HG03159 (cell line): ENCODE data around the gene MALRD1.

Source experiments
- ATAC-seq: cut with Tn5 transposase; IDR thresholded peaks from one replicate; pipeline ENCODE4 v1.9.1; 2021; ENCODE audit warnings: mild to moderate bottlenecking, moderate library complexity; ENCODE audit not compliant: unreplicated experiment

Gene MALRD1

GRCh38 chr10:19563388-19564141, 515.0 kb downstream of the MALRD1 start:
- ATAC-seq: no peak

DNA sequence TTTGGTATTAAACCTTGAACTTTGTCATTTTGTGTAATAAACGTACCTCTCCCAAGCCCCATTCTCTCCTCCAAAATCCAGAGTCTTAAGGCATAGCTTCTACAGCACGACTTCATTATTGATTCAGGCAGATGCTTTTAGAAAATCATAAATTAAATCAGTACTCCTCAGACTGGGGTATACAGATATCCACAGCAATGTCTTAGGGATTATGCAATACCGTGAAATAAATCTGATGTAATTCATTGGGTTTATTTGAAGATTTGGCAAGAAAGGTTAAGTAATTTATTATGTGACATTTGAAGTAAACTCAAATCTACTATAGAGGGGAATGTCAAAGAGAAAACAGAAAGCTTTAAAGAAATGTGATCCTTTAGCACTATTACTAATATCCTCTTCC, 521.5 kb downstream of the MALRD1 start:
- ATAC-seq: no peak

- no peak for ATAC-seq
Measured at GRCh38 chr10:19570991-19571390, 522.4 kb downstream of the MALRD1 start.

GRCh38 chr10:19572056-19572455, 523.5 kb downstream of the MALRD1 start:
- no peak for ATAC-seq

DNA sequence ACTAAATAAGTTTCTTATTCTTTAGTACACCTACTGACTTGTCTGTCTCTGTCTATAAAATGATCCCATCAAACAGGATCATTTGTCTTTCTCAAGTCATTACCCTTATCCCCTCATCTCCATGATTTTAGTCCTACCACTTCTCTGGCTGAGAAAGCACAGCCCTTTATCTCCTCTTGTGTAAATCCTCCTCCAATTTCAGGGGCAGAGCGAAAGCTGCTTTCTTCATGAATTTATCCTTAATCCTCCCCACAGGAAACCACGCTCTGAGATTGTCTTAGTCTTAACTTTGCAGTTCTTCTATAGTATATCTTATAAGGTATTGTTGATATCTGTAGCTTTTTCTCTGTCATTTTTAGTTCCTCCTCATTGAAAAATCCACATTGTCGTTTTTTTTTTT, 528.0 kb downstream of the MALRD1 start:
- ATAC-seq: no peak

DNA sequence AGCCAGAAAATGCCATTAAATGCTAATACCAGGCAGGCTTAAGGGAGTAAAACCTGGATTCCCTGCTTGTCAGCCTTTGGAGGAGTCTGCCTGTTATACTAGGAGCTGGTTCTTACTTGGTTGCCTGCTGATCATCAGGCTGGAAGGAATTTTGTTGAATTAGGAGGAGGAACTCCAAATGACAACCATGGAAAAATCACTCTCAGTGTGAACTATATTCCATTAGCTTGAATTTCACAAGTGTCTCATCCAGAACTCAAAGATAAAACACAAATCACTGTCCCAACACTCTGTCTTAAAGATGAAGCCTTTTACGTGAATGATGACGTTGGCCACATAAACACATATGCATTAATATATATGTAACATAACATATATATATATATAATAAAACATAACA, 528.8 kb downstream of the MALRD1 start:
- no peak for ATAC-seq

DNA sequence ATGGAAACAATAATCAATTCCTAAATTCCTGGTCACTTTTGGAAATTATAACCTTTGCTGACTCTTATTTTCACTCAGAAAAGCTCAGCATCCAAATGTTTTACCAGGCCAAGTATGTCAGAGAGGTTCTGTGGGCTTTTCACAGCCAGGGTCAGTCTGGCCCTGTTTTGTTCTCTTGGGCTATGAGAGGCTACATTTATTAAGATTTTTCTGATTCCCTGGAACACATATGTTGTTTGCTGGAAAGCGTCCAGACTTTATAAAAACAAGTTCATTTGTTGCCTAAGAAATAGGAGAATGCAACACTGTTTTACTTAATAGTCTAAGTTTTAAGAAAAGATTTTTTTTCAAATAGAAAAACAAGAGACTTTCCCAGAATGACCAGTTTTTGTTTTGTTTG, 529.2 kb downstream of the MALRD1 start:
- ATAC-seq: no peak

GRCh38 chr10:19578571-19578970, 530.0 kb downstream of the MALRD1 start:
- ATAC-seq: no peak

- no peak for ATAC-seq
Measured at GRCh38 chr10:19579761-19580545, 531.4 kb downstream of the MALRD1 start.

- ATAC-seq: no peak
Measured at GRCh38 chr10:19580691-19581090, 532.1 kb downstream of the MALRD1 start.

DNA sequence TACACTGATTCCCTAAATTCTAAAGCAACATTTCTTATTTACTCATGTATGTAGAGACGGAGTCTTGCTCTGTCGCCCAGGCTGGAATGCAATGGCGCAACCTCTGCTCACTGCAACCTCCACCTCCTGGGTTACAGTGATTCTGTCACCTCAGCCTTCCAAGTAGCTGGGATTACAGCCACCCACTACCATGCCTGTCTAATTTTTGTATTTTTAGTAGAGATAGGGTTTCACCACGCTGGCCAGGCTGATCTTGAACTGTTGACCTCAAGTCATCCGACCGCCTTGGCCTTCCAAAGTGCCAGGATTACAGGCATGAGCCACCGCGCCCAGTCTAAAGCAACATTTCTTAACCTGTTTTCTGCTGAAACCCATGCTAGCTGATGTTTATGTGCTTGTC, 540.0 kb downstream of the MALRD1 start:
- no peak for ATAC-seq

DNA sequence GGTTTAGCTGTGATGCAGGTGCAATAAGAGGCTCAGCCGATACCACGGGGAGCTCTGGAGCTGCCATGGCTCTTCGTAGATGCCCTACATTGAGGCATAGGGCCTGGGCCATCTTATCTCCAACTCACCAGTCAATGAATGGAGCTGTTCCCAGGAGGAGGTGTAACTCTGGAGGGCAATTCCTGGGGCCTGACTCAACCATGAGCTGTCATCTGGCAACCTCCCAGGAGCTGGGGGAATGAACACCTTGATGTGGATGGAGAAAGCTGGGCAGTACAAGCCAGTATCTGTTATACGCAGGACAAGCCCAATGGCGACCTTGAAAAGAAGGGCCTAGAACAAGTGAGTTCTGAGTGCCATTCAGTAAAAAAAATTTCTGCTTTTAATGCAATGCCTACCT, 543.7 kb downstream of the MALRD1 start:
- no peak for ATAC-seq

- ATAC-seq: no peak
Measured at GRCh38 chr10:19595212-19595845, 546.7 kb downstream of the MALRD1 start.

- ATAC-seq: no peak
Measured at GRCh38 chr10:19605806-19606205, 557.2 kb downstream of the MALRD1 start.

DNA sequence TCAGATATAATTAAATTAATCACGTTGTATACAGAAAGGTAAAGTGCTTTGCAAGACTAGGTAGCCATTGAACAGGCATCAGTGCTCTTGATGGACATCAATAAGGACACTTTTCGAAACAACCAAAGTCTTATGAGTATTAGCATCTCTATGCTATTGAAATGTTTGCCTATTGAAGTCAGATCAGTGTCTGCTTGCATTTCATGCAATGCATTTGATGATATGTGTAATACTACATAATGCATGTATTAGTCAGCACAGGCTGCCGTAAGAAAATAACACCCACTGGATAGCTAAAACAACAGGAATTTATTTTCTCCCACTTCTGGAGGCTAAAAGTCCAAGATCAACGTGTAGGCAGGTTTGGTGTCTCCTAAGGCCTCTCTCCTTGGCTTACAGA, 558.4 kb downstream of the MALRD1 start:
- ATAC-seq: no peak

DNA sequence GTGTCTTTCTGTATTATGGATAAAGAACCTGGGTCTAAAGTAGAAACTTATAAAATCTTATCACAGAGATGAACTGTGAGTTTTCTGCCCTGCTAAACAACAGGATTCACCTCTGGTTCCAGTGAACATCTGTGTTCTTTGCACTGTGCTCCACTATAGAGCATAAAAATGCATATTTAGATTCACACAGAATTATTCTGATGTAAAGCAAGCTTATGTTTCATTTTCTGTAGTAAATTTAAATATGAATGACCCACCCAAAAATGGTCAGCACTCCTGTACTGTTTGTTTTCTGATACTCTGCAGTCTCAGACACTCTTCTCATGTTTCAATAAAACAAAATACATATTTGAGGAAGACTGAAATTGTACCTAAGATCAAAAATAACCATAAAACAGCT, 563.2 kb downstream of the MALRD1 start:
- ATAC-seq: no peak

- ATAC-seq: no peak
Measured at GRCh38 chr10:19616966-19617365, 568.4 kb downstream of the MALRD1 start.

GRCh38 chr10:19620811-19621210, 572.2 kb downstream of the MALRD1 start:
- no peak for ATAC-seq

DNA sequence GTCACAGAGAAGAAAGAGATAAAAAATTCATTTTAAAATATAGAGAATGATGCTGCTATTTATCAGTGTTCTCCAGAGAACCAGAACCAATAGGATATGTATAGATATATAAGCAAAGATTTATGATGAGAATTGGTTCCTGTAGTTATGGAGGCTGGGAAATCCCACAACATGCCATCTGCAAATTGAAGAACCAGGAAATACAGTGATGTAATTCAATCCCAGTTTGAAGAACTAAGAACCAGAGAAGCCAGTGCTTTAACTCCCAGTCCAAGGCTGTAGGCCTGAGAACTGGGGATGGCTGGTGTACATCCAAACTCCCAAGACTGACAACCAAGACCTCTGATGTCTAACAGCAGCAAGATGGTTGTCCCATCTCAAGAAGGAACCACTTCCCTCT, 574.7 kb downstream of the MALRD1 start:
- ATAC-seq: no peak

GRCh38 chr10:19626156-19626555, 577.6 kb downstream of the MALRD1 start:
- ATAC-seq: no peak

DNA sequence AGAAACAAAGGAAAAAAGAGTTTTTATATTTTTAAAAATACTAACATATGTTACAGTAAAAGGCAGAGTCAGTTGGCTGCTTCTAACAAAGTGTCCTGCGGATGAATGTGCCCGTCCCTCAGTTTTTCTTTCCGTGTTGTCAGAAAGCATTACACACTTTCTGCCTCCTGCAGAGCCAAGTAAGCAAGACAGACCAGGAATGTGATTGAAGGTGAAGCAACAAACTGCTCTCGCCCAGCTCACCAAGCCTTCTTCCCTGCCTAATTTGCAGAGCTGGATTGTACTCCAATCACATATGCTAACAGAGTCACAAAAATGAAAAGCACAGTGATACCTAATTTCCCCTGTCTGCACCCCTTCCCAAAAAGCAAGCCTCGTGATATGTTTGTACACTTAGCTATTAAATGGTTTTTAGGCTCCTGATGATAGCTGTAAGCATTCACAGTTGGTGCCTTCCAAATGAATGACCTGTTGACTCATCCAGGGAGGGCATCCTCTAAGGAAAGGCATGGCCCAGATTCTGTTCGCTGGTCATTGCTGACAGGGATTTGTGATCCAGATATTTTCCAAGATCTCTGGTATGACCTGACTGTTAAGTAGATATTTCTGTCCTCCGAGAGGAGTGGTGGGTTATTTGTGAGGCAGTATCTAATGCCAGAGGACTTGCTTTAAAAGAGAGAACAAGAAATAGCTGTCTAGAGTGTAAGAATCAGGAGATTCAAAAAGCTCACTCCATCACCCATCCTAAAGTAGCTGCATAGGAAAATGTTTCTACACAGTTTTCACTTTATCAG, 580.4 kb downstream of the MALRD1 start:
- no peak for ATAC-seq
